Karpas-422 (cell line): ENCODE data around the gene ZNF768. TPM values are rescaled to one million over a fixed set of nuclear protein-coding genes. Genes with fewer than 3 reads are reported as not detected.
A peak's percentile ranks its signal among the peaks of the same experiment; 100 is the strongest.

Source experiments
- DNase-seq: peaks from one replicate; pipeline ENCODE4 v3.0.0-alpha.2; 2015
- H2AFZ ChIP-seq: fragments of 200-600 bp; sonication (generic); 2 replicates; pipeline ENCODE4 v1.6.1; 2014; ENCODE audit warnings: antibody characterized with exemption, low read length, mixed read lengths
- H3K27ac ChIP-seq: fragments of 200-600 bp; sonication (generic); 2 replicates; pipeline ENCODE4 v1.5.1; 2014; ENCODE audit warnings: mild to moderate bottlenecking, low read length, moderate library complexity
- H3K27me3 ChIP-seq: fragments of 200-600 bp; sonication (generic); 2 replicates; pipeline ENCODE4 v1.6.1; 2014; ENCODE audit warnings: low read length, mixed read lengths
- H3K36me3 ChIP-seq: fragments of 200-600 bp; sonication (generic); 2 replicates; pipeline ENCODE4 v1.6.1; 2014; ENCODE audit warnings: low read length, mixed read lengths; ENCODE audit not compliant: insufficient read depth
- H3K4me1 ChIP-seq: fragments of 200-600 bp; sonication (generic); 2 replicates; pipeline ENCODE4 v1.6.1; 2014; ENCODE audit warnings: mild to moderate bottlenecking, low read length, mixed read lengths
- H3K4me2 ChIP-seq: fragments of 200-600 bp; sonication (generic); 2 replicates; pipeline ENCODE4 v1.6.1; 2014; ENCODE audit warnings: low read length, low read depth, mild to moderate bottlenecking; ENCODE audit not compliant: poor library complexity, severe bottlenecking
- H3K4me3 ChIP-seq: fragments of 200-600 bp; sonication (generic); 2 replicates; pipeline ENCODE4 v1.5.1; 2014; ENCODE audit warnings: mild to moderate bottlenecking, antibody characterized with exemption, low read length, mixed read lengths
- H3K79me2 ChIP-seq: fragments of 200-600 bp; sonication (generic); 2 replicates; pipeline ENCODE4 v1.6.1; 2014; ENCODE audit warnings: mild to moderate bottlenecking, low read length, mixed read lengths
- H3K9ac ChIP-seq: fragments of 200-600 bp; sonication (generic); 2 replicates; pipeline ENCODE4 v1.6.0; 2014; ENCODE audit warnings: low read length
- H3K9me2 ChIP-seq: fragments of 200-600 bp; sonication (generic), shearing (Covaris generic); replicated peaks from 2 replicates; pipeline ENCODE4 v1.6.0; 2014; ENCODE audit warnings: mild to moderate bottlenecking, low read length, moderate library complexity; ENCODE audit not compliant: insufficient read depth
- H3K9me3 ChIP-seq: fragments of 300-700, 200-600 bp; sonication (generic); 2 replicates; pipeline ENCODE4 v1.6.1; 2014; ENCODE audit warnings: low read length, mixed read lengths
- H4K20me1 ChIP-seq: fragments of 200-600 bp; sonication (generic); 2 replicates; pipeline ENCODE4 v1.6.1; 2014; ENCODE audit warnings: mild to moderate bottlenecking, antibody characterized with exemption, low read length, low read depth; ENCODE audit not compliant: insufficient read depth
- total RNA-seq: library from RNA; depleted of rRNA; stranded (reverse); fragments of >200 nt; shearing (Covaris generic); gene quantifications from 2 replicates; pipeline ENCODE4 v1.2.3, GENCODE V29; 2014; ENCODE audit warnings: low replicate concordance

ZNF768 gene
- total RNA-seq, 1 experiment from 2014 or later: 59.4 TPM

DNA sequence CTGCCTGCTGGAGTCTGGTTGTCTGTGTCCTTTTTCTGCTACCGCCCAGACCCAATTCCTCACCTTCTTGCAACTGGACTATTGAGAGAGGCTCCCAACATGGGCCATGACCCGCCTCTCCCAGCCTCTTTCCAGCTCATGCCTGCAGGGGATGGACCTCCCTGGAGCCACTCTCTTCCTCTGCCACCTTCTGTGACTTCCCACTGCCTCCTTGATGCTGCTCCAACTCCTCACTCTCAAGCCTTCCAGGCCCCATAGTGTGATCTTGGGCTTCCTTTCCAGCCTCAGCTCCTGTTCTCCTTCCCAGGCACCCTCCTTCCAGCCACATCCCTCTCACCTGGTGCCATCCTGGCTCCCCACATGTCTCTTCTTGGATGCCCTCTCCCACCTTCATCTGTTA lies 11.1 kb downstream of the ZNF768 start:
- no peak overlapping the region for H3K4me3 ChIP-seq
- no peaks in the 10 kb centered on the region for H3K27me3 ChIP-seq
- no peaks in the 10 kb centered on the region for H4K20me1 ChIP-seq
- no peaks in the 10 kb centered on the region for H3K9me3 ChIP-seq
- H3K36me3 ChIP-seq: no peaks in the 10 kb centered on the region
- no peak overlapping the region for H3K27ac ChIP-seq
- no peak overlapping the region for H3K9ac ChIP-seq
- no peak overlapping the region for H3K4me2 ChIP-seq
- DNase-seq: no peak
- no peaks in the 10 kb centered on the region for H3K79me2 ChIP-seq
- no peaks in the 10 kb centered on the region for H3K4me1 ChIP-seq
- no peaks in the 10 kb centered on the region for H3K9me2 ChIP-seq
- H2AFZ ChIP-seq: no peak overlapping the region

DNA sequence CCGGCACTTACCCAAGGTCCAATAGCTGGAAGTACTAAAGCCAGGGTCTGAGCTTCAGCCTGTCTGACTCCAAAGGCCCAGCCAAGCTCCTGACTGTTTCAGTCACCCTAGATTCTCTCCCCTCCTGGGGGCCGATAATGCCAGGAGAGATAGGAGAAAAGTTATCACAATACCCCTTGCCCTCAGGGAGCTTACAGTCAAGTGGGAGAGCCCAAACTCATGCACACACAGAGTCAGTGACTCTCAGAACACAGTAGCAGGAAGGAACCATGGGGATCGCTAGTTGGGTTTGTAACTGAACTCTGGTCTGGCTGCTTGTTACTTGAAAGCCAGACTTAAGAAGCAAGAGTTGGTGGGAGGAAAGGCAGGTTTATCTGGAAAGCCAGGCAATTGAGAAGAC lies 14.9 kb downstream of the ZNF768 start:
- H2AFZ ChIP-seq: no peak overlapping the region
- DNase-seq: no peak
- H3K4me2 ChIP-seq: no peak overlapping the region
- H3K4me3 ChIP-seq: no peak overlapping the region
- no peak overlapping the region for H3K27ac ChIP-seq
- no peaks in the 10 kb centered on the region for H3K9me2 ChIP-seq
- no peaks in the 10 kb centered on the region for H3K4me1 ChIP-seq
- H3K9ac ChIP-seq: no peak overlapping the region
- H3K79me2 ChIP-seq: no peaks in the 10 kb centered on the region
- no peaks in the 10 kb centered on the region for H4K20me1 ChIP-seq
- H3K27me3 ChIP-seq: no peaks in the 10 kb centered on the region
- H3K9me3 ChIP-seq: no peaks in the 10 kb centered on the region
- H3K36me3 ChIP-seq: no peaks in the 10 kb centered on the region

DNA sequence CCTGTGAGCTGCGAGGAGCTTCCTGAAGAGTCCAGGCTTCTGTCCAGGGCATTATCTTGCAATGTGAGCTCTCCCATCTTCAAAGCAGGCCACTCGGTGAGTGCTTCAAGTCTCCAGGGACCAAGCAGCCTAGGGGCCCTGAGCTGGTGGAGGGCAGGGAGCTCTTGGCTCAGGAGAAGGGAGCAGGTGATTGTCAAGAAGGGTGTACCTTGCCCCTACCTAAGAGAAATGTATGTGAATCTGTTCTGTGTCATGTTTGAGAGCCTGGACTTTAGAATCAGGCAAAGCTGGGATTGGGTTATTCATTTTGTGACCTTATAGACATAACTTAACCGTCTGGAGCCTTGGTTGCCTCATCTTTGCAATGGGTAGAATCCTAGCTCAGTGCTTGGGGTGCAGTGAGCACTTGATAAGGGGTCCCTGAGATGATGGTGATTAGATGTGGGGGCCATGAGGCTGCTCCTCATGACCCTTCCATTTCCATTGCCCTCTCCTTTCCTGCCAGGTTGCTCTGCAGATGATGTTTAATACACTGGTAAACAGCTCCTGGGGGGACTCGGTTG lies 15.9 kb downstream of the ZNF768 start:
- Histone ChIP-seq H2AFZ (no peak overlapping the region), H3K4me1 (no peaks in the 10 kb centered on the region), H3K27me3 (no peaks in the 10 kb centered on the region), H3K9me2 (no peaks in the 10 kb centered on the region), H3K27ac (no peak overlapping the region), H3K4me3 (no peak overlapping the region), H3K9me3 (no peaks in the 10 kb centered on the region), H3K4me2 (no peak overlapping the region), H3K79me2 (no peaks in the 10 kb centered on the region), H4K20me1 (no peaks in the 10 kb centered on the region), H3K36me3 (no peaks in the 10 kb centered on the region), H3K9ac (no peak overlapping the region)
- no peak for DNase-seq

DNA sequence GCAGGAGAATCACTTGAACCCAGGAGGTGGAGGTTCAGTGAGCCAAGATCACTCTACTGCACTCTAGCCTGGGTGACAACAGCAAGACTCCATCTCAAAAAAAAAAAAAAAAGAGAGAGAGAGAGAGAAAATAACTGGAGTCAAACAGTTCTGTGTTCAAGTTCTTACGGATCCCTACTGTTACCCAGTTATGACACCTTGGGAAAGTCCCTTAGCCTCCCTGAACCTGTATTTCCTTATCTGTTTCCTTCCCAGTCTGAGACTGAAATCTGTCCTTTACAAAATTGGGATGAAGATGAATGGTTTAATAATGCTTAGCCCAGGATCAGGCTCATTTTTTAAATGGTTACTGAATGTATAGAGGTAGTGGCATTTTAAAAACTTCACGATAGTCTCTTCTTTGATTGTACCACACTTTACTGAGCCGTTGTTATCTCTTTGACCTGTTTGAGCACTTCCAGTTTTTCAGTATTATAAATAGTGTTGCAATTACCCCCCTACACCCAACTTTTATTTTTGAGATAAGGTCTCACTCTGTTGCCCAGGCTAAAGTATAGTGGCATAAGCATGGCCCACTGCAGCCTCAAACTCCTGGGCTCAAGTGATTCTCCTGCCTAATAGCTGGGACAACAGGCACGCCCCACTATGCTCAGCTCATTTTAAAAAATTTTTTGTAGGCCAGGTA lies 17.1 kb downstream of the ZNF768 start:
- Histone ChIP-seq H3K9me2 (no peaks in the 10 kb centered on the region), H3K4me1 (no peaks in the 10 kb centered on the region), H4K20me1 (no peaks in the 10 kb centered on the region), H3K27ac (no peak overlapping the region), H3K79me2 (no peaks in the 10 kb centered on the region), H3K9me3 (no peaks in the 10 kb centered on the region), H3K9ac (no peak overlapping the region), H3K4me2 (no peak overlapping the region), H3K4me3 (no peak overlapping the region), H3K27me3 (no peaks in the 10 kb centered on the region), H2AFZ (no peak overlapping the region), H3K36me3 (no peaks in the 10 kb centered on the region)
- DNase-seq: no peak

DNA sequence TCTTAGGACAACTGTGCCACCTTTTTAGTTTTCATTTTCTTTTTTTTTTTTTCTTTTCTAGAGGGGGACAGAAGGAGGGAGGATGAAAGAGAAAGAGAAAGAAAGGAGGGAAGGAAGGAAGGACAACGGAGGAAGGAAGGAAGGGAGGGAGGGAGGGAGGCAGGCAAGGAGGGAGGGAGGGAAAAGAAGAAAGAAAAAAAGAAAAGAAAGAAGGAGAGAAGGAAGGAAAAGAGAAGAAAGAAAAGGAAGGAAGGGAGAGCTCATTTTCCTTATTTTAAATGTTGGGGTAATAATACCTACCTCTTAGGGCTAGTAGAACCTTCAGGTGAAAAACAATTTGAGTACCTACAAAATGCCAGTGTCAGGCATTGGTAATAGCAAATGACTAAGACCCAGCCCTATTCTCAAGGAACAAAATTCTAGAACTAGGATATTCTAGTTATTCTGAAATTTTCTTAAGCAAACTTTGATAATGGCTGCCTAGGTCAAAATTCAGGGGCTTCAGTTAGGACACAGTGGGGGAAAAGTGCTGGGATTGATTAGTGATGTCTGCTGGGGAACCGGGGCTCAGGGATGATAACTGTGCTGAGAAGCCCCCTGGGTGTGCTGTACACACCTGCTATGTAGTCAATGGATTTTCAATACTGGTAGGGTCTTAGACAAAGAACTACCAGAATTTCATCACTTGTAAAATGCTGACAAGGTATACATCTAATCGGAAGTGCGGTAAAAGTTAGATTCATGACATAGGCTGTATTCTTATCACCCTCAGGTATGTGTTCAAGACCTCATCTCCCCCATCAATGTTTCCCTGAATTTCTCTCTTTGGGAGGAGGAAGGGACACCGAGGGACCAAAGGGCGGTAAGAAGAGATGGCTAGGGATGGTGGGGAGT lies 22.7 kb downstream of the ZNF768 start:
- Histone ChIP-seq H3K4me3 (no peak overlapping the region), H3K4me1 (no peaks in the 10 kb centered on the region), H3K79me2 (no peaks in the 10 kb centered on the region), H3K27me3 (no peaks in the 10 kb centered on the region), H3K27ac (no peak overlapping the region), H3K4me2 (no peak overlapping the region), H3K9ac (no peak overlapping the region), H2AFZ (no peak overlapping the region), H4K20me1 (no peaks in the 10 kb centered on the region), H3K9me3 (no peaks in the 10 kb centered on the region), H3K9me2 (no peaks in the 10 kb centered on the region), H3K36me3 (no peaks in the 10 kb centered on the region)
- no peak for DNase-seq

DNA sequence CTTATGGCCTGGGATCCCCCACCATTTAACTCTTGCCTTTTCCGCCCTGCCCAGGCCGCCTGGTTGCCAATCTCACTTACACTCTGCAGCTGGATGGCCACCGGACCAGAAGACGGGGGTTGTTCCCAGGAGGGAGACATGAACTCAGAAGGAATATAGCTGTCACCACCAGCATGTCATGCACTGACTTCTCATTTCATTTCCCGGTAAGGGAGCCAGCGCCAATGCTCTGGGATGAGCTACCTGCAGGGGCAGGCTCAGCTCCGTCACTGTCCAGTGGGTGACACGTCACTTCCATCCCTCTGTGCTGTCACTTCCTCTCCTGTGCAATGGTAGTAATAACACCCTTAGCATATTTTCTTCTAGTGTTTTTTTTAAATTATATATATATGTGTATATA lies 27.1 kb downstream of the ZNF768 start:
- no peaks in the 10 kb centered on the region for H3K36me3 ChIP-seq
- DNase-seq: no peak
- no peaks in the 10 kb centered on the region for H3K27me3 ChIP-seq
- peak overlapping the region; percentile 28; the same call in 1 of the 2 replicates for H2AFZ ChIP-seq
- no peaks in the 10 kb centered on the region for H3K79me2 ChIP-seq
- H3K4me3 ChIP-seq: peak overlapping the region; percentile 48; the same call in 1 of the 2 replicates
- H3K4me1 ChIP-seq: no peaks in the 10 kb centered on the region
- no peaks in the 10 kb centered on the region for H3K9me2 ChIP-seq
- H3K9ac ChIP-seq: peak overlapping the region; percentile 41; the same call in 1 of the 2 replicates
- no peaks in the 10 kb centered on the region for H3K9me3 ChIP-seq
- H3K4me2 ChIP-seq: no peak overlapping the region
- no peak overlapping the region for H3K27ac ChIP-seq
- H4K20me1 ChIP-seq: no peaks in the 10 kb centered on the region

DNA sequence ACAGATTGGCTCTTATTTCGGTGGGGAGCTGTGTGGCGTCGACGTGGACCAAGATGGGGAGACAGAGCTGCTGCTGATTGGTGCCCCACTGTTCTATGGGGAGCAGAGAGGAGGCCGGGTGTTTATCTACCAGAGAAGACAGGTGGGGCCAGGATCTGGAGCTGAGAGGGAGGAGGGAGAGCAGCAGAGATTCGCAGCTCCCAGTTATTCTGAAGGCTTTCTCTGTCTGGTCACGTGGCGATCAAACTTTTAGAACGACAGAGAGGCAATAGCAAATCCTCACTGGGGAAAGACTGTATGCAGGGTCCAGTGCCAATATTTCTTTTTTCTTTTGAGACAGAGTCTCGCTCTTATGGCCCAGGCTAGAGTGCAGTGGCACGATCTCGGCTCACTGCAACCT lies 31.7 kb downstream of the ZNF768 start:
- Histone ChIP-seq H3K9ac (no peak overlapping the region), H2AFZ (no peak overlapping the region), H4K20me1 (no peaks in the 10 kb centered on the region), H3K9me2 (no peaks in the 10 kb centered on the region), H3K9me3 (no peaks in the 10 kb centered on the region), H3K27ac (no peak overlapping the region), H3K4me1 (no peaks in the 10 kb centered on the region), H3K79me2 (no peaks in the 10 kb centered on the region), H3K4me3 (no peak overlapping the region), H3K4me2 (no peak overlapping the region), H3K27me3 (no peaks in the 10 kb centered on the region), H3K36me3 (no peaks in the 10 kb centered on the region)
- no peak for DNase-seq

DNA sequence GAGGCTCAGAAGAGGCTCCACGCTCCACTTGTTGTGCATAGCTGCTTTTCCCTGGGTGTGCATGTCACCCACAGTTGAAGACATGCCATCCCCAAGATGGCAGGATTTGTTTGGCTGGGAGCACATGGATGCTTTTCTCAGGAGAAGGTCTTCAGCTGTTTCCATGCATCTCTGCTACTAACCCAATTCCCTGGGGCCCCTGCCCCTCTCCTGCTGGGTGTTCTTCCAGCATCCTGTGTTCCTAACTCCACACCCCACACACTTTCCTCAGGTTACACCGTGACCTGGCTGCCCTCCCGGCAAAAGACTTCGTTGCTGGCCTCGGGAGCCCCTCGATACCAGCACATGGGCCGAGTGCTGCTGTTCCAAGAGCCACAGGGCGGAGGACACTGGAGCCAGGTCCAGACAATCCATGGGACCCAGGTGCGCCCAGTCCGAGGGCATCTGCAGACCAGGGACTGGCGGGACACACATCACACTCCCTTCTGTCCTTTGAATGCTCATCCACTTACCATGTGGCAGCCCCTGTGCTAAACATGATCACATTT lies 32.4 kb downstream of the ZNF768 start:
- Histone ChIP-seq H3K27me3 (no peaks in the 10 kb centered on the region), H3K27ac (no peak overlapping the region), H3K9ac (no peak overlapping the region), H2AFZ (no peak overlapping the region), H3K9me2 (no peaks in the 10 kb centered on the region), H3K4me1 (no peaks in the 10 kb centered on the region), H4K20me1 (no peaks in the 10 kb centered on the region), H3K79me2 (no peaks in the 10 kb centered on the region), H3K9me3 (no peaks in the 10 kb centered on the region), H3K36me3 (no peaks in the 10 kb centered on the region), H3K4me2 (no peak overlapping the region), H3K4me3 (no peak overlapping the region)
- no peak for DNase-seq
